Measurements from ENCODE around the gene KRT38.

Gene KRT38

GRCh38 chr17:41455236-41455635 lies 14.5 kb upstream of the KRT38 start:
- TF ChIP-seq REST (IDR thresholded peaks at IDR 0.05; ENCODE audit: insufficient read depth in 1 of 2, low read depth in 2 of 2, low read length in 2 of 2) (no peak), FOXP2 (optimal IDR thresholded peaks at IDR 0.05; ENCODE audit: borderline replicate concordance, extremely low read depth, extremely low read length, insufficient read depth) (no peak), TAF1 (IDR thresholded peaks at IDR 0.05; ENCODE audit: borderline replicate concordance, insufficient read depth, low read length) (no peak), SIN3A (IDR thresholded peaks at IDR 0.05; ENCODE audit: borderline replicate concordance, insufficient read depth, low read length) (no peak), POLR2AphosphoS5 (IDR thresholded peaks at IDR 0.05; ENCODE audit: low read depth, low read length) (no peak)

GRCh38 chr17:41453066-41453465 lies 12.3 kb upstream of the KRT38 start:
- TF ChIP-seq SIN3A (IDR thresholded peaks at IDR 0.05; ENCODE audit: borderline replicate concordance, insufficient read depth, low read length) = no peak
- no peak for TF ChIP-seq POLR2AphosphoS5 (IDR thresholded peaks at IDR 0.05; ENCODE audit: low read depth, low read length)
- no peak for TF ChIP-seq FOXP2 (optimal IDR thresholded peaks at IDR 0.05; ENCODE audit: borderline replicate concordance, extremely low read depth, extremely low read length, insufficient read depth)
- no peak for TF ChIP-seq TAF1 (IDR thresholded peaks at IDR 0.05; ENCODE audit: borderline replicate concordance, insufficient read depth, low read length)

- TF ChIP-seq TAF1 (IDR thresholded peaks at IDR 0.05; ENCODE audit: borderline replicate concordance, insufficient read depth, low read length) (no peak), POLR2AphosphoS5 (IDR thresholded peaks at IDR 0.05; ENCODE audit: low read depth, low read length) (no peak), SIN3A (IDR thresholded peaks at IDR 0.05; ENCODE audit: borderline replicate concordance, insufficient read depth, low read length) (no peak), REST (IDR thresholded peaks at IDR 0.05; ENCODE audit: insufficient read depth in 1 of 2, low read depth in 2 of 2, low read length in 2 of 2) (no peak), FOXP2 (optimal IDR thresholded peaks at IDR 0.05; ENCODE audit: borderline replicate concordance, extremely low read depth, extremely low read length, insufficient read depth) (no peak)
These were observed 11.5 kb upstream of the KRT38 start for GRCh38 chr17:41452281-41452680.

- TF ChIP-seq FOXP2 (optimal IDR thresholded peaks at IDR 0.05; ENCODE audit: borderline replicate concordance, extremely low read depth, extremely low read length, insufficient read depth) (no peak), POLR2AphosphoS5 (IDR thresholded peaks at IDR 0.05; ENCODE audit: low read depth, low read length) (no peak), SIN3A (IDR thresholded peaks at IDR 0.05; ENCODE audit: borderline replicate concordance, insufficient read depth, low read length) (no peak), REST (IDR thresholded peaks at IDR 0.05; ENCODE audit: insufficient read depth in 1 of 2, low read depth in 2 of 2, low read length in 2 of 2) (no peak), TAF1 (IDR thresholded peaks at IDR 0.05; ENCODE audit: borderline replicate concordance, insufficient read depth, low read length) (no peak)
These were observed 10.5 kb upstream of the KRT38 start for GRCh38 chr17:41451154-41451728.

GRCh38 chr17:41449008-41449407 lies 8.2 kb upstream of the KRT38 start:
- no peak for TF ChIP-seq POLR2AphosphoS5 (IDR thresholded peaks at IDR 0.05; ENCODE audit: low read depth, low read length)
- TF ChIP-seq FOXP2 (optimal IDR thresholded peaks at IDR 0.05; ENCODE audit: borderline replicate concordance, extremely low read depth, extremely low read length, insufficient read depth) = no peak
- no peak for TF ChIP-seq REST (IDR thresholded peaks at IDR 0.05; ENCODE audit: insufficient read depth in 1 of 2, low read depth in 2 of 2, low read length in 2 of 2)
- TF ChIP-seq SIN3A (IDR thresholded peaks at IDR 0.05; ENCODE audit: borderline replicate concordance, insufficient read depth, low read length) = no peak
- no peak for TF ChIP-seq TAF1 (IDR thresholded peaks at IDR 0.05; ENCODE audit: borderline replicate concordance, insufficient read depth, low read length)

Data from PFSK-1 (cell line).